Kidney epithelial cell (primary cell): ENCODE measurements around the gene EMP1. TPM values are rescaled to one million over a fixed set of nuclear protein-coding genes. Genes with fewer than 3 reads are reported as not detected.

ENCODE experiments used
- DNase-seq: peaks from one replicate; pipeline ENCODE4 v3.0.0-alpha.2; 2010; ENCODE audit warnings: low read depth
- H3K27me3 ChIP-seq: 2 replicates; pipeline ENCODE4 v1.6.0; 2011; ENCODE audit warnings: low read length; ENCODE audit not compliant: control insufficient read depth, insufficient read depth
- H3K36me3 ChIP-seq: 2 replicates; pipeline ENCODE4 v1.5.1; 2011; ENCODE audit warnings: low read length; ENCODE audit not compliant: control insufficient read depth, insufficient read depth
- H3K4me3 ChIP-seq: 2 replicates; pipeline ENCODE4 v1.5.1; 2011; ENCODE audit warnings: low read depth, mild to moderate bottlenecking, control low read depth, low read length
- CTCF ChIP-seq: IDR thresholded peaks from 2 replicates; pipeline ENCODE4 v1.5.1; 2011; ENCODE audit warnings: mild to moderate bottlenecking, moderate library complexity, low read length, control low read depth, inconsistent platforms; ENCODE audit not compliant: insufficient read depth, poor library complexity, severe bottlenecking
- total RNA-seq: library from RNA; depleted of rRNA; stranded (reverse); fragments of >200 nt; gene quantifications from 2 replicates; pipeline ENCODE4 v1.2.3, GENCODE V29; 2015

The EMP1 gene
- total RNA-seq, 1 donor from 2014 or later = 241 TPM

GRCh38 chr12:13223179-13223804 is 26.8 kb downstream of the EMP1 start:
- no peak for DNase-seq
- no peaks in the 10 kb centered on the region for H3K36me3 ChIP-seq
- TF ChIP-seq CTCF = no peak
- H3K27me3 ChIP-seq = no peaks in the 10 kb centered on the region
- H3K4me3 ChIP-seq = no peak overlapping the region

GRCh38 chr12:13223941-13224340 is 27.4 kb downstream of the EMP1 start:
- H3K4me3 ChIP-seq = no peak overlapping the region
- H3K36me3 ChIP-seq = no peaks in the 10 kb centered on the region
- TF ChIP-seq CTCF = no peak
- no peak for DNase-seq
- H3K27me3 ChIP-seq = no peaks in the 10 kb centered on the region

- DNase-seq = no peak
- H3K4me3 ChIP-seq = no peak overlapping the region
- no peaks in the 10 kb centered on the region for H3K27me3 ChIP-seq
- no peaks in the 10 kb centered on the region for H3K36me3 ChIP-seq
- no peak for TF ChIP-seq CTCF
Observed at GRCh38 chr12:13227191-13227590, 30.7 kb downstream of the EMP1 start.

GRCh38 chr12:13228579-13228978 is 32.1 kb downstream of the EMP1 start:
- no peak for DNase-seq
- no peak for TF ChIP-seq CTCF
- Histone ChIP-seq H3K27me3 (no peaks in the 10 kb centered on the region), H3K36me3 (no peaks in the 10 kb centered on the region), H3K4me3 (no peak overlapping the region)

- DNase-seq = no peak
- Histone ChIP-seq H3K36me3 (no peaks in the 10 kb centered on the region), H3K4me3 (no peak overlapping the region), H3K27me3 (no peaks in the 10 kb centered on the region)
- TF ChIP-seq CTCF = no peak
Observed at GRCh38 chr12:13229504-13229903, 33.0 kb downstream of the EMP1 start.

GRCh38 chr12:13230500-13230899 is 34.0 kb downstream of the EMP1 start:
- no peak for DNase-seq
- no peaks in the 10 kb centered on the region for H3K36me3 ChIP-seq

More at GRCh38 chr12:13230500-13230899, 34.0 kb downstream of the EMP1 start:
- H3K4me3 ChIP-seq = no peak overlapping the region
- H3K27me3 ChIP-seq = no peaks in the 10 kb centered on the region
- no peak for TF ChIP-seq CTCF
